BLaER1 (cell line): ENCODE results near the gene ABCA9.
"Not testable (repeated sequence)": the region's sequence is repeated elsewhere in the genome, so short reads cannot be mapped to it uniquely, and the experiment has no call there.

Source experiments
- H3K27ac ChIP-seq: shearing (Covaris generic); formaldehyde crosslinking; 2 replicates; pipeline ENCODE4 v1.8.1; 2022
- H3K27me3 ChIP-seq: shearing (Covaris generic); formaldehyde crosslinking; 2 replicates; pipeline ENCODE4 v1.8.1; 2022
- H3K36me3 ChIP-seq: shearing (Covaris generic); formaldehyde crosslinking; 2 replicates; pipeline ENCODE4 v1.8.1; 2022
- H3K4me1 ChIP-seq: shearing (Covaris generic); formaldehyde crosslinking; 2 replicates; pipeline ENCODE4 v1.8.1; 2022
- H3K4me2 ChIP-seq: shearing (Covaris generic); formaldehyde crosslinking; 2 replicates; pipeline ENCODE4 v1.8.1; 2022
- H3K4me3 ChIP-seq: shearing (Covaris generic); formaldehyde crosslinking; 2 replicates; pipeline ENCODE4 v1.8.1; 2022
- H3K9ac ChIP-seq: shearing (Covaris generic); formaldehyde crosslinking; 2 replicates; pipeline ENCODE4 v1.8.1; 2022
- H3K9me3 ChIP-seq: shearing (Covaris generic); formaldehyde crosslinking; 2 replicates; pipeline ENCODE4 v1.8.1; 2022
- H4K20me1 ChIP-seq: shearing (Covaris generic); formaldehyde crosslinking; 2 replicates; pipeline ENCODE4 v1.8.1; 2022
- Cebpa-rat ChIP-seq: shearing (Covaris generic); IDR thresholded peaks from 2 replicates; pipeline ENCODE4 v1.8.1; 2022

ABCA9 gene

GRCh38 chr17:68993112-68993511, 67.6 kb downstream of the ABCA9 start:
- Histone ChIP-seq H3K36me3 (no peaks in the 10 kb centered on the region), H3K27ac (no peak overlapping the region), H3K9me3 (no peaks in the 10 kb centered on the region), H3K4me3 (no peak overlapping the region), H4K20me1 (no peaks in the 10 kb centered on the region), H3K27me3 (no peaks in the 10 kb centered on the region), H3K4me1 (no peaks in the 10 kb centered on the region), H3K4me2 (no peak overlapping the region), H3K9ac (no peak overlapping the region)
- TF ChIP-seq Cebpa-rat, result no peak

GRCh38 chr17:68987966-68988365, 72.8 kb downstream of the ABCA9 start:
- H3K4me2 ChIP-seq, result no peak overlapping the region
- no peak overlapping the region for H3K9ac ChIP-seq
- H3K4me1 ChIP-seq, result no peaks in the 10 kb centered on the region
- no peak overlapping the region for H3K4me3 ChIP-seq
- no peaks in the 10 kb centered on the region for H4K20me1 ChIP-seq
- no peak overlapping the region for H3K27ac ChIP-seq
- H3K27me3 ChIP-seq, result no peaks in the 10 kb centered on the region
- TF ChIP-seq Cebpa-rat, result no peak
- no peaks in the 10 kb centered on the region for H3K36me3 ChIP-seq
- H3K9me3 ChIP-seq, result no peaks in the 10 kb centered on the region

GRCh38 chr17:68981288-68981687, 79.4 kb downstream of the ABCA9 start:
- H3K27ac ChIP-seq, result no peak overlapping the region
- H4K20me1 ChIP-seq, result no peaks in the 10 kb centered on the region
- H3K27me3 ChIP-seq, result no peaks in the 10 kb centered on the region
- no peak overlapping the region for H3K4me3 ChIP-seq
- no peak overlapping the region for H3K9ac ChIP-seq
- no peaks in the 10 kb centered on the region for H3K9me3 ChIP-seq
- H3K4me2 ChIP-seq, result peak overlapping the region; percentile 34; the same call in 1 of the 2 replicates
- H3K4me1 ChIP-seq, result peaks cover 7% of the 10 kb centered on the region
- no peak for TF ChIP-seq Cebpa-rat
- H3K36me3 ChIP-seq, result no peaks in the 10 kb centered on the region

GRCh38 chr17:68973098-68973846, 87.5 kb downstream of the ABCA9 start:
- H4K20me1 ChIP-seq, result no peaks in the 10 kb centered on the region
- H3K27ac ChIP-seq, result no peak overlapping the region
- H3K4me3 ChIP-seq, result no peak overlapping the region
- no peaks in the 10 kb centered on the region for H3K9me3 ChIP-seq
- no peak overlapping the region for H3K9ac ChIP-seq
- no peaks in the 10 kb centered on the region for H3K4me1 ChIP-seq
- H3K36me3 ChIP-seq, result no peaks in the 10 kb centered on the region
- no peak overlapping the region for H3K4me2 ChIP-seq
- TF ChIP-seq Cebpa-rat, result no peak
- no peaks in the 10 kb centered on the region for H3K27me3 ChIP-seq

GRCh38 chr17:68972119-68972704, 88.5 kb downstream of the ABCA9 start:
- no peak overlapping the region for H3K4me3 ChIP-seq
- H3K36me3 ChIP-seq, result no peaks in the 10 kb centered on the region
- no peak for TF ChIP-seq Cebpa-rat
- no peaks in the 10 kb centered on the region for H3K4me1 ChIP-seq
- H3K9ac ChIP-seq, result no peak overlapping the region
- H3K27ac ChIP-seq, result no peak overlapping the region
- H4K20me1 ChIP-seq, result no peaks in the 10 kb centered on the region
- H3K9me3 ChIP-seq, result no peaks in the 10 kb centered on the region
- H3K4me2 ChIP-seq, result no peak overlapping the region
- no peaks in the 10 kb centered on the region for H3K27me3 ChIP-seq

GRCh38 chr17:68969101-68969500, 91.6 kb downstream of the ABCA9 start:
- no peak overlapping the region for H3K9ac ChIP-seq
- H3K4me3 ChIP-seq, result no peak overlapping the region
- no peaks in the 10 kb centered on the region for H3K36me3 ChIP-seq
- no peaks in the 10 kb centered on the region for H3K4me1 ChIP-seq
- H3K4me2 ChIP-seq, result no peak overlapping the region
- no peak for TF ChIP-seq Cebpa-rat
- H3K27me3 ChIP-seq, result no peaks in the 10 kb centered on the region
- H3K9me3 ChIP-seq, result no peaks in the 10 kb centered on the region
- no peaks in the 10 kb centered on the region for H4K20me1 ChIP-seq
- no peak overlapping the region for H3K27ac ChIP-seq

GRCh38 chr17:68963958-68964357, 96.8 kb downstream of the ABCA9 start:
- Histone ChIP-seq H3K27me3 (no peaks in the 10 kb centered on the region), H3K36me3 (no peaks in the 10 kb centered on the region), H3K27ac (no peak overlapping the region), H3K4me1 (no peaks in the 10 kb centered on the region), H3K9me3 (peaks cover 8% of the 10 kb centered on the region; the same call in 1 of the 2 replicates), H3K4me3 (no peak overlapping the region), H3K9ac (no peak overlapping the region), H3K4me2 (no peak overlapping the region), H4K20me1 (no peaks in the 10 kb centered on the region)
- no peak for TF ChIP-seq Cebpa-rat

GRCh38 chr17:68961214-68961882, 99.4 kb downstream of the ABCA9 start:
- Histone ChIP-seq H3K27me3 (no peaks in the 10 kb centered on the region), H3K4me3 (no peak overlapping the region), H3K9ac (no peak overlapping the region), H3K4me2 (no peak overlapping the region), H3K4me1 (no peaks in the 10 kb centered on the region), H3K36me3 (no peaks in the 10 kb centered on the region), H3K9me3 (peaks cover 8% of the 10 kb centered on the region; the same call in 1 of the 2 replicates), H4K20me1 (no peaks in the 10 kb centered on the region), H3K27ac (no peak overlapping the region)
- TF ChIP-seq Cebpa-rat, result no peak

- not testable (repeated sequence) for H3K4me2 ChIP-seq, H3K36me3 ChIP-seq, H3K27me3 ChIP-seq, H3K27ac ChIP-seq, H3K4me1 ChIP-seq, H4K20me1 ChIP-seq, H3K9ac ChIP-seq, H3K4me3 ChIP-seq, H3K9me3 ChIP-seq
Observed at GRCh38 chr17:68959117-68959516, 101.6 kb downstream of the ABCA9 start.

GRCh38 chr17:68957944-68958343, 102.8 kb downstream of the ABCA9 start:
- H3K9ac ChIP-seq, result no peak overlapping the region
- peaks cover 8% of the 10 kb centered on the region; the same call in 1 of the 2 replicates for H3K9me3 ChIP-seq
- no peak for TF ChIP-seq Cebpa-rat
- no peak overlapping the region for H3K4me2 ChIP-seq
- no peak overlapping the region for H3K4me3 ChIP-seq
- H3K36me3 ChIP-seq, result no peaks in the 10 kb centered on the region
- H3K27ac ChIP-seq, result no peak overlapping the region
- H3K27me3 ChIP-seq, result no peaks in the 10 kb centered on the region
- no peaks in the 10 kb centered on the region for H3K4me1 ChIP-seq
- no peaks in the 10 kb centered on the region for H4K20me1 ChIP-seq
